ENCODE results near the gene SPINT1.

- TF ChIP-seq POLR2A (IDR thresholded peaks at IDR 0.05), result no peak
- TF ChIP-seq CTCF (IDR thresholded peaks at IDR 0.05), result no peak
These were observed 34.9 kb upstream of the SPINT1 start for GRCh38 chr15:40808861-40809450.
